NCI-H187 (cell line): ENCODE measurements around the gene APOL1.

ENCODE experiments used
- DNase-seq, 2 experiments: peaks; one replicate each; lab custom pipeline; 2025; lab: John Stamatoyannopoulos, UW

APOL1 gene

DNA sequence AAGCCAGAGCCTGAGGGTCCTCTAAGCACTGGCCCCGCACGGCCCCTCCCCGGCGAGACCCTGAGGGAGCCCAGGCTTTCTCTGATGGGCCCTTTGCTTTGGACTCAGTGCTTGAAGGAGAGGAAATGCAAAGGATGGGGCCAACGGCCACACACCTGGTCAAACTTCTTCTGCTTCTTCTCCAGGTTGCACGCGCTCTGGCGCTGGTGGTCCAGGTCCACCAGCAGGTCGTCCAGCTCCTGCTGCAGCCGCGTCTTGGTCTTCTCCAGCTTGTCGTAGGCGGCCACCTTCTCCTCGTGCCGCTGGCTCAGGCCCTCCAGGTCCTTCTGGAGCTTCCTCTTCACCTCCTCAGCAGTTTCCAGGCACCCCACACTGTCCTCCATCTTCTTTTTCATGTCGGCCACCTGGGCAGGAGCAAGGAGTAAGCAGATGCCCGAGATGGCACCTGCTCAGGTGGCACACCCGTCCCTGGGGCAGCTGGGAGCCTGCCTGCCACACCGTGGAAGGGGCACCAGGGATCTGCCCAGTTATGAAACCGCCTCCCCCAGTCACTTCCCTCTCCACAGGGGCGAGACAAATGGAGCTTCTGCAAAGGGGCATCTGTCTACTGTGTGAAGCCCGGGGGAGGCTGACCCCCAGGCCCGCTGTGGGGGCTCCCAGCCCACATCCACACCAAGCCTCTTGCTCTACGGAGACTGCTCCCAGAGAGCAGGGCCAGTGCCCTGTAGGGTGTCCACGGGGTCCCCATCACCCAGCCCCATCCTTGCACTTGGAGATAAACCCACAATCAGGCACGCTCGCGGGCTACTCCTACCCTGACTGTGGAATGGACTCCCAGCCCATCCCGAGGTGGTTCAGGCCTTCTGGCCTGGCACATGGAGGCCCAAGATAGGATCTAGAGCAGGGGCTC, 39.2 kb downstream of the APOL1 start:
- no peak for DNase-seq

DNA sequence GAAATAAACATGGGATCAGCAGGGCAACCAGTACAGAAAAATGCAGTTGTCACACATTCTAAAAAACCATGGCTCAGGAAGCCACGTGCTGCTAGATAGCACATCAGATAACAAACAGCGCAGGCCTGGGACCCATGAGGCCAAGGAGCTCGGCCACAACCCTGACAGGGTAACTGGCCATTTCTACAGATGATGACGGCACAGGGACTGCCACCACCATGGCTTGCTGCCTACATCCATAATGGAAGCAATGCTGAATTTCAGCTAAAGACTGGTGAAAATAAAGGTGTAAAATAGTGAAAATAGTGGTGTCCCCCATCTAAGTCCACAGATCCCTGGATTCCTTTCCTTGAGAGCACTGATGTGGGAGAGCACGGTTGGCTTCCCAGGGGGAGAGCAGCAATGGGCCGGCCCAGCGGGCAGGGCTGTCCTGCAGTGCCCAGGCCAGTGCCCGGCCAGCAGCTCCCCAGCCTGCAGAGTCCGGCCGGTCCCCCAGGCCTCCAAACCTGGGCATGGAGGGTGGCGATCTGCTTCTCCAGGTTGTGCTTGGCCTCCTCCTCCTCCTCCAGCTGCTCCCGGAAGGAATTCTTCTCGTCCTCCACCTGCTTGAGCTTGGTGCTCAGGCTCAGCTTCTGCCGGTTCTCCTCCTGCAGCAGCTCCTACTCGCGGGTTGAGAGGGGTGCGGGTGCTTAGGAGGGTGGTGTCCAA, 40.0 kb downstream of the APOL1 start:
- DNase-seq = no peak

DNA sequence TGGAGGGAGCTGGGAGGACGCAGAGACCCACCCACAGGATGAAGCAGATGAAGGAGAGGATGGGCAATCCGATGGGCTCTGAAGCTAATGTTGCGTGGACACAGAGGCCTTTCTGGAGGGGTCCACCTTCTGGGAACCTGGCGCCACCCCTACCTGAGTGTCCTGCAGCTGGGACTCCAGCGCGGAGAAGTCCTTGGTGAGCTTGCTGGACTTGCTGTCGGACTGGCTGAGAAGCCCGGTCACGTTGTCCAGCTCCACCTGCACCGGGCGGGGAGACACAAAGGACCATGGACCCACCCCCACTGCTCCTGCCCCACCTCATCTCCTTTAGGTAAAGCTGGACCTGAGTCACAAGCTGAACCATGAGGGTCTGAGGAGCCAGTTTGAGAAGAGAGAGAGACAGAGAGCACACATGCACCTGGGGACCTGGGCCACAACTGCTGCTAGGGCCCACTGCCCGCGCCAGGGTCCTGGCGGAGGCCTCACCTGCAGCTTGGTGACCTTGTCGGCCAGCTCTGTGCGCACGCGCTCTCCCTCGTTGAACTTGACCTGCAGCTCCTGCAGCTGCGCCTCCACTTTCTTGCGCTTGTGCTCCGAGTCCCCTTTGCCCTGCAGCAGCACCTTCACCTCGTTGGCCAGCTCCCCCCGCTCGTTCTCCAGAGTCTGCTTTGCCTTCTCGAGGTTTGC, 40.8 kb downstream of the APOL1 start:
- no peak for DNase-seq

DNA sequence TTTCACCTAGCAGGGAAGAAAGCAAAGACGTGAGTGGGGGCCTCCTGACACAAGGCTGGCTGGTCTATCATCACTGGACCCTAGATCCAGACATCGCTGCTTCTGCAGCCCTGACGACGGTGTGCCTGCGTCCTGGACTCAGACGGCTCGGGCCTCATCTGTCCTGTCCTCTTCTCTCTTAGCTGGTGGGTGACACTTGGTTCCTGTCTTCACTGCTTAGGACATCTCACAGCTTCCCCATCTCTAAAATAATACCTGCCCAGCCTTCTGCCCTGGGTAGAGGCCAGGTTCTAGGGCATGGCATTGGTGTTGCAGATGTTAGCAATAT, 41.3 kb downstream of the APOL1 start:
- no peak for DNase-seq

DNA sequence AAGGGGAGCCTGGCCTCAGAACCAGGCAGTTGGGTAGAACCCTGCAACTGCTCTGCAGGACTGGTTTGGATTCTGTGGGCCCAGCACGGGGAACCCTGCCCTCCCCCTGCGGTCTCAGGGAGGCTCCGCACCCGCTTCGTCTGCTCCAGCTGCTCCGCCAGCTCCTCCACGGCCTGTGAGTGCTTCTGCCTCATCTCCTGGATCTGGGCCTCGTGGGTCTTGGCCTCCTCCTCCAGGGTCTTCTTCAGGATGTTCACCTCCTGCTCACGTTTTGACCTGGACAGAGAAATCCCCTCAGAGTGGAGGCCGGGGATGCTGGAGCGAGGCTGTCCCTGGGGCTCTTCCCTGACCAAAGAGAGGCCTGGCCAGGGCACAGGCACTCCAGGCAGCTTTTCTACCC, 41.9 kb downstream of the APOL1 start:
- DNase-seq = no peak

DNA sequence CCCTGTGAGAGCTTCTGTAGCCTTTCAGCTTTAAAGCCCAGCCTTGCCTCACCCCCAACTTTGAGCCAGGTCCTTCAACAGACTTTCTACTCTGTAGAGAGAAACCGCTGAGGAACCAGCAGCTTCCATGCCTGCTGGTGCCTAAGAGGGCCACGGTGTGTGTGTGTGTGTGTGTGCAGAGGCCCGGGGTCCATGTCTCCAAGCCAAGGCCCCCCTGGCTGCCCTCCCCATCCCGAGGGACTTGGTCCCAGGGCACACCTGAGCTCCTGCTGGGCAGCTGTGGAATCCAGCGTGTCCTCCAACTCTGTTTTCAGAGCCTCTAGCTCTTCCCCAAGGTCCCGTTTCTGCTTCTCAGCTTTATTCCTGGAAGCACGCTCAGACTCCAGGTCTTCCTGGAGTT, 42.3 kb downstream of the APOL1 start:
- no peak for DNase-seq

DNA sequence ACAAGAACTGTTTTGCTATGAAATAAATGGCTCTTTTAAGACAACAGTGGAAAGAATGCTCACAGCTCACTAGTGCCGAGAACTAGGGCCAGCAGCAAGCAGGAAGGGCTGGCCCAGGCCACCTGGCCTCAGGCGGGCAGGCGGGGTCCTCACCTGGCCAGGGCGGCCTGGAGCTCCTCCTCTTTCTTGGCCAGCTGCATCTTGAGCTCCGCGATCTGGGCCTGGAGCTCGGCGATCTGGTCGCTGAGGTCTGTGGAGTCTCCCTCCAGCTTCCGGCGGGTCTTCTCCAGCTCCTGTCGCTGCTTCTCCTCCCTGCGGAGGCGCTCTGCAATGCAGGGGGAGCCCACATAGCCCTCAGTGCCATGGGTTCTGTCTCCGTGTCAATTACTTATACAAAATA, 43.8 kb downstream of the APOL1 start:
- no peak for DNase-seq

DNA sequence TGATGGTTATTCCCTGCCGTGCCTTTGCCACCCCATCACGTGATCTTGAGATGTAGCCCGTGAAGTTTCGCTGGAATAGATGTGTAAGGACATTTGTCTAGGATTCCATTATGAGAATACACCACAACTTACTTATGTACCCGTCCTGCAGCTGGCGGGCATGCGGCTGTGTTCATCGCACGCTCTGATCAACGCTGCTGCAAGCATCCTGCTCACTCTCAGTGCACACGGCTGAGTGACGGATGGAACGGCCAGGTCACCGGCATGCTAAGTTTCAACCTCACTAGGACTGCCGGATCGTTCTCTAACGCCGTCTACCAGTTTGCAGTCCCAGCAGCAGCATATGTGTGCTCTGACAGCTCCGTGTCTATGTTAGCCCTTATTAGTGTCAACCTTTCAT, 44.6 kb downstream of the APOL1 start:
- DNase-seq = no peak

DNA sequence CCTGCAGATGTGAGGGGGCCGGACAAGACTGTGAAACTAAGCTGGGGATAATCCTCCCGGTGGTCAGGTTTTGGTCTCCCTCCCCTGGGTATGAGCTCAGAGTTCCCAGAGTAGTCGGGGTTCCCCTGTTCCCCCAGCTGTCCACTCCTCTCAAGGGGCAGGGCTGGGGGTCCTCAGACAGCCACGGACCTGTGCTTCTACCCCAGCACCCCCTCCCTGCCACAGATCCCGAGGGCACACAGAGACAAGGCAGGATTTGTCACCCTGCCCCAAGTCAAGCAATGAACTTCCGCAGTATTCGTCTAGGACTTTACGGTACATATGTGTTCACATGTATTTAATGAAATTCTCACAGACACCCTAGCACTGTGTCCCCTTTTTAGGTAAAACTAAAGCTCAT, 45.2 kb downstream of the APOL1 start:
- no peak for DNase-seq

DNA sequence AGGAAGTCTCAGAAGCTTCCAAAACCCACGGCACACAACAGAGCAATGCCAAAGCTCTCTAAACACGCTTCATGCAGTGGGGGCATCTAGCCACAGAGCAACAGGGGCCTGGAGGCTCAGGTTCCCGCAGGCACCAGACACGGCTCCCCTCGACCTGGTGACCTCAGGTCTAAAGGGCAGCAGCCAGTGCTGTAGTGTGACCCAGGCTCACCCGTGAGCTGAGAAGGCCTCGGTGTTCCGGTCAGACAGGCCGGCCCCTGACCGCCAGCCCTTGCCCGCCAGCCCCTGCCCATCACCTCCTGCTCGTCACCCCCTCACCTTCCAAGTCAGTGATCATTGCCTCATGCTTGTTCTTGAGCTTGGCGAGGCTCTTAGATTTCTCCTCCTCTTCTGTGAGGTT, 45.7 kb downstream of the APOL1 start:
- no peak for DNase-seq

DNA sequence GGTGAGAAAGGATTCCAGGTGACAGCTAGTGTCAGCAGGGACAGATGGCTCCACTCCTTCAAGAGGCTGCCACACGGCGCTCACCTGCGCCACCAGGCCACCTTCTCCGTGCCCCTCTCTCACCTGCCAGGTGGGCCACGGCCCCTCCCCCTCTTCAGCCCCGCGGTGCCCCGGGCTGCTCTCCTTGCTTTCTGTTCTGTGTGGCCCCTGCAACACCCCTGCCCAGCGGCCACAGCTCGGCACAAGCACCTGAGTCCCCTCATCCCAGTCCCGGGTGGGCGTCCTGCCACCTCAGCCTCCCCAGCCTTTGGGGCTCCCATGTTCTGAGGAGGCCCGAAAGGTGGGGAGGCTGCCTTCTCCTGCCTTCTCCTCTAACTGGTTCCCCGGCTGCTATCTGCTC, 46.4 kb downstream of the APOL1 start:
- DNase-seq = no peak

DNA sequence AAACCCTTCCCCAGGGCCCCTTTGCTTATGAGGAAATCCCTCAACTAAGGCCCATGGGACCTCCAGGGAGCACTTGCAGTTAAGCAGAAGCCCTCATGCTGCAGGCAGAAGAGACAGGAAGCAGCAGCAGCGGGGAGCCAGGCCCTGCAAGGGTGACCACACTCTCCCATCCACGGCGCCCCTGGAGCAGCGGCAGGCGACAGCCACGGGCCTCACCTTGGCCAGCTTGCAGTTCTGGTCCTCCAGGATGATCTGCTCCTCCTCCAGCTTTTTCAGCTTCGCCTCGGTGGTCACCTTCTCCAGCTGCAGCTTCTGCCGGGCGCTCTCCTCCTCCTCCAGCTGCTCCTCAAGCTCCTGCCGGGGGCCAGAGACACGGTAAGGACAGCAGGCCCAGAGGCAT, 47.0 kb downstream of the APOL1 start:
- DNase-seq = no peak

DNA sequence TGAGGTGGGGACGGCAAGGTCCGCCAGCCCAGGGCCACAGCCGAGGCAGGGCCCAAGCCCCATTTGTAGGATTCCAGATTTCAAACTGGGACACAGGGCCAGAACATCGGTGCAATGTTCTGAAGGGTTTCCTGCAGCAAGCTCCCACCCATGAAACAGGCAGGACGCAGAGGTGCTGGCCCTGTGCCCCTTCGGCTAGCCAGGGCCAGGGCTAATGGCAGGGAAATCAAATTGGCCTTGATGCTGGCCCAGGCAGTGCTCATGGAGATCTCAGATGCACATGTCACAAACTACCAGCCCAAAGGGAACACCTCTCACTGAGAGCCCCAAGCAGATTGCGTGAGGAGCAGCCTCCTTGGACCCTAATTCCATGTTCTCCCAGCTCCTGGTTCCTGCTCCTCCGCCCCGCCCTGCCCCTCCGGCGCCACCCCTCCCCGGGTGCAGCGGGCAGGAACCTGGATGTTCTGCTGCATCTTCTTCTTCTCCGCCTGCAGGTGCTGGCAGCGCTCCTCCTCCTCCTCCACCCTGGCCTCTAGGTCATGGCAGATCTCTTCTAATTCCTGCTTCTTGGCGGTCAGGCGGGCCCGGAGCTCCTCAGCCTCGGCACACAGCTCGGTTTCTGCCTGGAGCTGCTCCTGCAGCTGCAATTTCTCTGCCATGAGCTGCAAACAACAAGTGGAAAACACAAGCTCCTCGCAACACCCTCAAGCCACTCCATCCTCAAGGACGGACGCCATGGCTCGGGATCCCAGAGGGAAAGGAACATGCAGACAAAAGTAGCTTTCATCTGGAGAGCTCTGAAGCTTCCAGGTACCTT, 47.7 kb downstream of the APOL1 start:
- no peak for DNase-seq

DNA sequence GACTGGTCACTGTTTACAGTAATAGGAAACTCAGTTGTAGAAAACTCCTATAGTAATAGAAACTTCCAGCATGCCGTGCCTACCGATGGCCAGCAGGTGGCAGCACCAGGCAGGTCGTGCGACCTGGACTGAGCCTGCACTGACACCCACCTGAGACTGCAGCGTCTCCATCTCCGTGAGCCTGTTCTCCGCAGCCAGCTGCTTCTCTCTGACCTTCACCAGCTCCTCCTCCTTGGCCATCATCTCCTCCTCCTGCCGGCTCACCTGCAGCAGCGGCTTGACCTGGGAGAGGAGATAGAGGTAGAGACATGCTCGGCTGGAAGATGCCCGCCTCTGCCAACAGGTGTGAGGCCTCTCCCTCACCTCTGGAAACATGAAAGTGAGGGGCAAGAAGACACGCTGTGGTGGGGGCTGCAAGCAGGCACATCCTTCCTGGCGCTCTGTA, 48.5 kb downstream of the APOL1 start:
- DNase-seq = peak; percentile 1 to 19

DNA sequence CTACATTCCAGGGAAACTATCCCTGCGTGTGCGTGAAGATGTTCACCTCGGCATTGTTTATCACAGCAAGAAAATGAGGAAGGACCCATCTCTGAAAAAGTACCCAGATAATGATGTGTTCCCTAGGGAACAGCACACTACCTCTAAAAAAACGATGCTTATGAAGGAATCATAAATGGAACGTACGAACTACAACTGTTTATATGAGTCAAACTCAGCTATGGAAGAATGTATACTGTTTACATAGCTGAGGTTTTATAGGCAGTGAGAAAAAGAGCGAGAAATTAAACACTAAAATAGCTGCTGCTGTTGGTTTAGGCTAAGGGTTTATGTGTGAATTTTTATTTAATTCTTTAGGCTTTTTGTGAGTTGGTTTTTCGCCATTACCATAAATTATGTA, 48.9 kb downstream of the APOL1 start:
- DNase-seq = no peak

DNA sequence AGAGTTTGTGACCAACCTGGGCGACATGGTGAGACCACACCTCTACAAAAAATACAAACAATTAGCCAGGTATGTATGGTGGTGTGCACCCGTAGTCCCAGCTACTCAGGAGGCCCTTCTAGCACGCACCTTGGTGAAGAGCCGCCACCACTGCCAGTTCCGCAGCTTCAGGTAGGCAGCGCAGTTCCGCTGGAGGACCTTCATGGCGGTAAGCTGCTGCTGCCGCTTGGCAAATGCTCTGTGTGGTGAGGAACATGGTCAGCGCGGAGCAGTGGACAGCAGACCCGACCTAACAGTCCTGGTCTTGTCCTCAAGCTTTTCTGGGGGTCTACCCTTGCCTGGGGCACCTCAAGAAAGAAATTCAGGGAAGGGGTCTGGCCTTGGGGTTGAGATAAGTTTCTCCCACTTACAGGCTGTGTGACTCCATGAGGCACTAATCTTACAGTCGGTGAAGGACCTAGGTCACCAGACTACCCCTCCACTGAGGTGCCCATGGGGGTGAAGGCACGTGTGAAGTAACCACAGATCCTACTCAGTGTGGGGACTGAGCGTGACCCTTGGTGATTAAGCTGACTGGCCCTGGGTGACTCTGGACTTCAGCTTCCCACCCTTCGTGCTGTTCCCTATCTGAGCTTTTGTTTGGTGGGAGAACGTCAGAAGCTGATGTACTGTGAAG, 49.6 kb downstream of the APOL1 start:
- no peak for DNase-seq

DNA sequence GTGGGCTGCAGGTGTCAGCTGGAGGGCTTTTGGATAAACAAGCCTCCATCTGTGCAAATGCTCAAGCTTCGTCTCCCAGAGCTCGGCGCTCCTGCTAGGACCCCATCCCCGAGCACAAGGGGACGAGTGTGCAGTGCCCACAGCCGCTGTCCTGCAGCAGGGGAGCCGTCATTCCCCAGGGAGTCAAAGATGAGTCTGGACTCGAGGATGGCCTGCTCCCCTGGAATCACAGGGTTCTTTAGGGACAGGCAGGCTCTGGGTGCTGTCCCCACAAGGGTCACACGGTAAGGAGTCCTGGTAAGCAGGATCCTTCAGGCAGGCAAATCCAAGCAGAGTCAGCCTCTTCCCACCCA, 50.2 kb downstream of the APOL1 start:
- no peak for DNase-seq

DNA sequence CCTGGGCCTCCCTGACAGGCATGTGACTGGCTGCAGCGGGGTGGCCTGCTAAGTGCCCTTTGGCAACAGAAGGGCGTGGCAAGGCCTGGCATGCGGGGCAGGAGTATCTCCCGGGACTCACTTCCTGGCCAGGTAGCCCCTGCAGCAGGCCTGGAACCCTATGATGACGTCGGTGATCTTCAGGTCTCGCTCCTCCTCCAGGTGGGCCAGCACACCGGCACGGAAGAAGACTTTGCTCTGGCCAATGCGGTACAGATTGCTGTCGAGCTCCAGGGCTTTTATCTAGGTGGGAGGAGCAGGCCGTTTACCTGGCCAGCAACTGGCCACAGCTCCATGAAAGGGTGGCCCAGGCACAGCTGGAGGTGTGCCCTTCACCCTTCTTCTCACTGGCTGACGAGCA, 50.9 kb downstream of the APOL1 start:
- DNase-seq = no peak

DNA sequence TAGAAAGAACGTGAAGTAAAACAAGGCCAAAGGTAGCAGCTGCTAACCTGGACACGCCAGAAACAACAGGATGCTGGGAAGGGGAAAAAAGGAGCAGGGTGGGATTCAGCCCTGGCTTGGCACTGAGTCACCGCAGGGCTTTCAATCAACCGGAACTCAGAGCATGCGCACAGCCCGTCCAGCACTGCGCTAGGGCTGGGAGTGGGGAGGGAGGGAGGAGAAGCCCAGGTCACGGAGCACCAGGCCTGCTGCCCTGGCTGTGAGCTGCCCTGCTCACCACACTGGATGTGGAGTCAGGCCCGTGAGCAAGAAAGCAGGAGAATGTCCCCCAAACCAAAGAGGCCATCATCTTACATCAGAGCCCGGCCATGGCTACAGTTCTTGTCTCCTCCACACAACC, 51.5 kb downstream of the APOL1 start:
- DNase-seq = no peak

DNA sequence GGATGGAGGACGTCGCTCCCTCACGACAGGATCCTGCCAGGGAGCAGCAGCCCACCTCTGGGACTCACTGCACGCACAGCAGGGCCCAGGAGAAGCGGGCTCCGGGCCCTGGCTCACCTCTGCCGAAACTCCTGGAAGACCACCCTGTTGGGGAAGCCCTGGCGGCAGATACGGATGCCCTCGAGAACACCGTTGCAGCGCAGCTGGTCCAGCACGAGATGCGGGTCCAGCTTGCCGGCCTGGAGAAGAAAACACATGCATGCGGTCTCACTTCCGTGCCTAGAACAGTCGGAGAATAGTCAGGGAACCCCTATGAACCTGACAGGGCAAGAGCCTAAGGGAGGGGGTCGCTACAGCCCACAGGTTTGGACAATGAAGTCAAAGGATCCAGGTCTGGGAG, 52.9 kb downstream of the APOL1 start:
- DNase-seq = no peak

DNA sequence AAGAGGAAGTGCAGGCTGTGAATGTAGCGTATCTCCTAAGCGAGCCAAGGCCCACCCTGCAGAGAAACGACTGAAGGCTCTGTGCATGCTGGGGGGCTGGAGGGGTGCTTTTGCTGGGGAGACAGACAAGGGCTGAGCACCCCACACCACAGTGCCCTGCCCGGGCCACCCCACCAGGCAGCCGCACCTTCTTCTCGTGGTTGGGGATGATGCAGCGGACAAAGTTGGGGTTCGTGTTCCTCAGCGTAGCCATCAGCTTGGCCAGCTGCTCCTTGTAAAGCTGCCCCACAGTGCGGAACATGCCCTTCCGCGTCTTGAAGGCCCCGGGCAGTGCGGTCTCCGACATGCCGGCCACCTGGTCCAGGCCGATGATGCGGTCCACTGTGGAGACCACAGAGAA, 53.3 kb downstream of the APOL1 start:
- DNase-seq = no peak

DNA sequence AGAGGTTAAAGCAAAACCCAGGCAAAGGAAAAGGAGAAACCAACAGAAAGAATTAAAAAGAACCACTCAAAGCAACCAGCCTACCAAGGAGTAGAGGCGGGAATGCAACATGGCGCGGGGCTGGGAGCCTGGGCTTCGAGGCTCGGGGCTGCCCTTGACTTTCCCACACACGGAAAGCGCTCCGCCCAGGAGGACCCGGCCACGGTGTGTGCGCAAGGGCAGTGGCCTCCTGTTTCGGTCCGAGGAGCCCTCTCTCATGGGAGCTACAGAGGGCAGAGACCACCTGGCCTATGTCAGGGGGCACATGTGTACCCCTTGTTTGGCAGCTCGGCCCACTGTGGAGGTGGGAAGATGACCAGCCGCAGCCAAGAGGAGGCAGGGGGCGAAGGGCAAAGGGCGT, 55.9 kb downstream of the APOL1 start:
- no peak for DNase-seq
